Measurements from ENCODE around the gene PFDN1.

PFDN1 gene

GRCh38 chr5:140296289-140296688, 6.6 kb downstream of the PFDN1 start:
- ChIA-PET POLR2A (ENCODE audit: low non-redundant PET) (interaction anchor here (0.7 kb wide), 1 partner anchor 50 kb away, joined by 3 read pairs; the partner anchor contains the start of gene HBEGF), CTCF (interaction anchor here (0.7 to 1.3 kb wide), 2 partner anchors 55 to 143 kb away, joined by 3 read pairs; no protein-coding TSS in a partner anchor)
- DNase-seq (ENCODE audit: low spot score) = no peak
- H3K27ac ChIP-seq = no peak overlapping the region
- TF ChIP-seq CTCF (conservative IDR thresholded peaks at IDR 0.05; ENCODE audit: low read depth) = no peak

GRCh38 chr5:140295414-140295813, 7.5 kb downstream of the PFDN1 start:
- ChIA-PET CTCF (interaction anchor here (1.3 kb wide), 1 partner anchor 56 kb away, joined by 3 read pairs; no protein-coding TSS in a partner anchor), POLR2A (ENCODE audit: low non-redundant PET) (no interaction called here)
- peak; percentile 49 for DNase-seq (ENCODE audit: low spot score)

GRCh38 chr5:140294753-140295152, 8.1 kb downstream of the PFDN1 start:
- DNase-seq (ENCODE audit: low spot score) = no peak
- no peak for TF ChIP-seq CTCF (conservative IDR thresholded peaks at IDR 0.05; ENCODE audit: low read depth)
- POLR2A ChIA-PET (ENCODE audit: low non-redundant PET) = no interaction called here
- no peak overlapping the region for H3K27ac ChIP-seq
- CTCF ChIA-PET = no interaction called here

More at GRCh38 chr5:140295414-140295813, 7.5 kb downstream of the PFDN1 start:
- H3K27ac ChIP-seq = no peak overlapping the region
- no peak for TF ChIP-seq CTCF (conservative IDR thresholded peaks at IDR 0.05; ENCODE audit: low read depth)

- ChIA-PET CTCF (interaction anchor here (0.8 kb wide), 1 partner anchor 52 kb away, joined by 5 read pairs; no protein-coding TSS in a partner anchor), POLR2A (ENCODE audit: low non-redundant PET) (no interaction called here)
- DNase-seq (ENCODE audit: low spot score) = no peak
- no peak for TF ChIP-seq CTCF (conservative IDR thresholded peaks at IDR 0.05; ENCODE audit: low read depth)
- no peak overlapping the region for H3K27ac ChIP-seq
Measured at GRCh38 chr5:140293849-140294100, 9.1 kb downstream of the PFDN1 start.

GRCh38 chr5:140293091-140293848, 9.6 kb downstream of the PFDN1 start:
- H3K27ac ChIP-seq = no peak overlapping the region
- POLR2A ChIA-PET (ENCODE audit: low non-redundant PET) = no interaction called here
- CTCF ChIA-PET = interaction anchor here (0.8 kb wide), 1 partner anchor 51 kb away, joined by 5 read pairs; no protein-coding TSS in a partner anchor
- TF ChIP-seq CTCF (conservative IDR thresholded peaks at IDR 0.05; ENCODE audit: low read depth) = no peak
- no peak for DNase-seq (ENCODE audit: low spot score)

GRCh38 chr5:140292212-140293036, 10.5 kb downstream of the PFDN1 start:
- DNase-seq (ENCODE audit: low spot score) = no peak
- no peak overlapping the region for H3K27ac ChIP-seq
- ChIA-PET CTCF (interaction anchor here (0.6 kb wide), 1 partner anchor 410 kb away, joined by 3 read pairs; no protein-coding TSS in a partner anchor), POLR2A (ENCODE audit: low non-redundant PET) (no interaction called here)
- no peak for TF ChIP-seq CTCF (conservative IDR thresholded peaks at IDR 0.05; ENCODE audit: low read depth)
